ENCODE data around the gene CCSER1.

GRCh38 chr4:91212211-91212610 is 1085.0 kb downstream of the CCSER1 start:
- TF ChIP-seq CTCF (IDR thresholded peaks at IDR 0.05; ENCODE audit: insufficient read depth, low read length, poor library complexity, severe bottlenecking) (no peak), EZH2phosphoT487 (conservative IDR thresholded peaks at IDR 0.05; ENCODE audit: low read length) (no peak)

All from SU-DHL-6 (cell line).